GM12878 (cell line): ENCODE data around the gene RPL31. TPM values are rescaled to one million over a fixed set of nuclear protein-coding genes. Genes with fewer than 3 reads are reported as not detected.

ENCODE experiments used
- EGR1 ChIP-seq, 2 experiments: IDR thresholded peaks; 1 replicate in 1 of 2; 2 replicates in 1 of 2; pipeline ENCODE4 v1.6.1; 2011 to 2012; ENCODE audit warnings: low read depth in 2 of 2, low read length in 2 of 2, borderline replicate concordance in 1 of 2, mild to moderate bottlenecking in 1 of 2, moderate library complexity in 1 of 2
- EP300 ChIP-seq, 2 experiments: fragments of 150-350 bp in 1 of 2; IDR thresholded peaks; 2 replicates each; pipeline ENCODE4 v1.6.1; 2011 to 2012; ENCODE audit warnings: low read depth in 2 of 2, low read length in 2 of 2, borderline replicate concordance in 1 of 2, improper control_type of control experiment in 1 of 2, inconsistent platforms in 1 of 2; ENCODE audit not compliant: control insufficient read depth in 1 of 2
- FOXK2 ChIP-seq: fragments of 450-650 bp; IDR thresholded peaks from 2 replicates; pipeline ENCODE4 v1.6.1; 2017; ENCODE audit warnings: mild to moderate bottlenecking, moderate library complexity
- LARP7 ChIP-seq: fragments of 450-650 bp; IDR thresholded peaks from 2 replicates; pipeline ENCODE4 v1.6.1; 2017; ENCODE audit warnings: mild to moderate bottlenecking
- MTA3 ChIP-seq: IDR thresholded peaks from 2 replicates; pipeline ENCODE4 v1.6.1; 2012; ENCODE audit warnings: low read length, inconsistent platforms, borderline replicate concordance
- MYC ChIP-seq: IDR thresholded peaks from 2 replicates; pipeline ENCODE4 v1.6.1; 2011; ENCODE audit warnings: mild to moderate bottlenecking, low read length, moderate library complexity, inconsistent platforms; ENCODE audit not compliant: insufficient read depth, insufficient replicate concordance, insufficient read length, severe bottlenecking
- RBBP5 ChIP-seq: fragments of 200-600 bp; sonication (generic); conservative IDR thresholded peaks from 2 replicates; pipeline ENCODE4 v1.6.1; 2016
- RELB ChIP-seq: fragments of 450-650 bp; IDR thresholded peaks from 2 replicates; pipeline ENCODE4 v1.6.1; 2017; ENCODE audit warnings: low read depth, mild to moderate bottlenecking, moderate library complexity
- SIN3A ChIP-seq: IDR thresholded peaks from 2 replicates; pipeline ENCODE4 v1.6.1; 2012; ENCODE audit warnings: low read depth, low read length, improper control_type of control experiment
- SKIL ChIP-seq: fragments of 450-650 bp; IDR thresholded peaks from 2 replicates; pipeline ENCODE4 v1.6.1; 2017; ENCODE audit warnings: mild to moderate bottlenecking, low read depth, inconsistent platforms; ENCODE audit not compliant: poor library complexity, severe bottlenecking
- SMC3 ChIP-seq: IDR thresholded peaks from 2 replicates; pipeline ENCODE4 v1.6.1; 2011; ENCODE audit warnings: low read length, improper control_type of control experiment, borderline replicate concordance
- SREBF1 ChIP-seq: IDR thresholded peaks from 2 replicates; pipeline ENCODE4 v1.6.1; 2012; ENCODE audit warnings: mild to moderate bottlenecking, low read length
- STAT3 ChIP-seq: IDR thresholded peaks from 2 replicates; pipeline ENCODE4 v1.6.1; 2011; ENCODE audit warnings: low read depth, low read length, improper control_type of control experiment
- SUPT20H ChIP-seq: IDR thresholded peaks from 2 replicates; pipeline ENCODE4 v1.6.1; 2011; ENCODE audit warnings: low read depth, mild to moderate bottlenecking, low read length, moderate library complexity, borderline replicate concordance; ENCODE audit not compliant: control insufficient read depth
- TBL1XR1 ChIP-seq: IDR thresholded peaks from 2 replicates; pipeline ENCODE4 v1.6.1; 2012; ENCODE audit warnings: low read depth, low read length, improper control_type of control experiment
- TCF12 ChIP-seq: IDR thresholded peaks from 2 replicates; pipeline ENCODE4 v1.6.1; 2011; ENCODE audit warnings: low read depth, mild to moderate bottlenecking, low read length
- TCF3 ChIP-seq: IDR thresholded peaks from 2 replicates; pipeline ENCODE4 v1.6.1; 2012; ENCODE audit warnings: low read depth, mild to moderate bottlenecking, low read length, borderline replicate concordance; ENCODE audit not compliant: insufficient read depth
- USF1 ChIP-seq: IDR thresholded peaks from 2 replicates; pipeline ENCODE4 v1.6.1; 2011; ENCODE audit warnings: borderline replicate concordance, low read depth, mild to moderate bottlenecking, moderate library complexity, mixed read lengths, low read length; ENCODE audit not compliant: insufficient read depth; ENCODE audit errors: extremely low read length
- ZNF274 ChIP-seq: IDR thresholded peaks from one replicate; pipeline ENCODE4 v1.8.0; 2011; ENCODE audit not compliant: insufficient read length, insufficient read depth
- ZNF622 ChIP-seq: fragments of 450-650 bp; IDR thresholded peaks from 2 replicates; pipeline ENCODE4 v1.6.1; 2017; ENCODE audit warnings: mild to moderate bottlenecking, inconsistent platforms
- polyA plus RNA-seq, 11 experiments: library from polyadenylated mRNA; depleted of rRNA in 4 of 11; unstranded in 6 of 11; stranded (reverse) in 5 of 11; fragments of >200 nt; fragmentation: Nextera tagmentation in 4 of 11; fragmentation: Illumina TruSeq in 1 of 11; extraction: Ambion mirVana in 4 of 11; extraction: Trizol in 1 of 11; gene quantifications; 1 replicate in 1 of 11; 2 replicates in 10 of 11; pipeline versions ENCODE4 v1.2.1 to v1.2.3, GENCODE V29; 2011 to 2016; ENCODE audit warnings: inconsistent platforms in 2 of 11, missing spikeins in 2 of 11, low read depth in 1 of 11
- total RNA-seq, 4 experiments: library from RNA; depleted of rRNA in 3 of 4; stranded (reverse); fragments of >200 nt in 3 of 4; fragmentation: Illumina TruSeq in 1 of 4; extraction: Trizol in 1 of 4; gene quantifications; 2 replicates each; pipeline versions ENCODE4 v1.2.1 to v1.2.3, GENCODE V29; 2013 to 2021
- TF ChIP-seq, protein P1 (sequence below): fragments of 450-650 bp; IDR thresholded peaks from 2 replicates; pipeline ENCODE4 v1.6.1; 2017; ENCODE audit warnings: mild to moderate bottlenecking

The RPL31 gene
- total and polyA plus RNA-seq, 10 of the 15 experiments (the other 5 are each of a cell fraction or from before 2014, with no cell fraction given): 1,643 to 8,551 (median 2,208) TPM

GRCh38 chr2:101001691-101002561 lies at the start of gene RPL31 (continued):
- TF ChIP-seq TCF12 (peak; percentile 88; the same call in 1 of the 2 replicates), MTA3 (no peak), LARP7 (peak; percentile 33; the same call in 1 of the 2 replicates), SREBF1 (no peak; the same call in 1 of the 2 replicates), STAT3 (no peak), RELB (peak; percentile 81; the same call in 1 of the 2 replicates), SMC3 (no peak), SKIL (peak; percentile 52), TBL1XR1 (peak; percentile 62; the same call in 1 of the 2 replicates), MYC (no peak), ZNF622 (no peak), FOXK2 (0 out of 2 replicates have a peak, but pooled peaks have one; percentile 13), EGR1 (IDR thresholded peaks at IDR 0.05; ENCODE audit: borderline replicate concordance in 1 of 2, low read depth in 2 of 2, low read length in 2 of 2) (peak; percentile 12 to 49; a peak in 2 of 3 replicates), ZNF274 (no peak), USF1 (no peak), TCF3 (peak; percentile 52; the same call in 1 of the 2 replicates), SUPT20H (no peak), SIN3A (no peak), RBBP5 (peak; percentile 96; the same call in 1 of the 2 replicates), EP300 (IDR thresholded peaks at IDR 0.05; ENCODE audit: borderline replicate concordance in 1 of 2, control insufficient read depth in 1 of 2, low read depth in 2 of 2, low read length in 2 of 2) (no peak)
- TF ChIP-seq, protein P1, sequence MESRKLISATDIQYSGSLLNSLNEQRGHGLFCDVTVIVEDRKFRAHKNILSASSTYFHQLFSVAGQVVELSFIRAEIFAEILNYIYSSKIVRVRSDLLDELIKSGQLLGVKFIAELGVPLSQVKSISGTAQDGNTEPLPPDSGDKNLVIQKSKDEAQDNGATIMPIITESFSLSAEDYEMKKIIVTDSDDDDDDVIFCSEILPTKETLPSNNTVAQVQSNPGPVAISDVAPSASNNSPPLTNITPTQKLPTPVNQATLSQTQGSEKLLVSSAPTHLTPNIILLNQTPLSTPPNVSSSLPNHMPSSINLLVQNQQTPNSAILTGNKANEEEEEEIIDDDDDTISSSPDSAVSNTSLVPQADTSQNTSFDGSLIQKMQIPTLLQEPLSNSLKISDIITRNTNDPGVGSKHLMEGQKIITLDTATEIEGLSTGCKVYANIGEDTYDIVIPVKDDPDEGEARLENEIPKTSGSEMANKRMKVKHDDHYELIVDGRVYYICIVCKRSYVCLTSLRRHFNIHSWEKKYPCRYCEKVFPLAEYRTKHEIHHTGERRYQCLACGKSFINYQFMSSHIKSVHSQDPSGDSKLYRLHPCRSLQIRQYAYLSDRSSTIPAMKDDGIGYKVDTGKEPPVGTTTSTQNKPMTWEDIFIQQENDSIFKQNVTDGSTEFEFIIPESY: no peak
